Lower leg skin (tissue), 4 donors: ENCODE measurements around the gene PRRX2. TPM values are rescaled to one million over a fixed set of nuclear protein-coding genes. Genes with fewer than 3 reads are reported as not detected.

Experiments
- DNase-seq, 2 donors: peaks; one replicate each; pipeline ENCODE4 v3.0.0-alpha.2; 2019; ENCODE audit warnings: low spot score in 2 of 2
- H3K4me3 ChIP-seq: fragments of 200-600 bp; sonication (generic); 2 replicates; pipeline ENCODE4 v1.5.1; 2017; ENCODE audit warnings: mild to moderate bottlenecking, low read depth; ENCODE audit not compliant: poor library complexity, severe bottlenecking
- CTCF ChIP-seq, 3 donors: fragments of 450-650 bp; IDR thresholded peaks; one replicate each; pipeline ENCODE4 v1.5.1; 2016; ENCODE audit warnings: antibody characterized with exemption in 3 of 3, mild to moderate bottlenecking in 3 of 3, moderate library complexity in 2 of 3
- POLR2A ChIP-seq, 2 donors: fragments of 450-650 bp; IDR thresholded peaks; one replicate each; pipeline ENCODE4 v1.6.1; 2016 to 2017; ENCODE audit warnings: antibody characterized with exemption in 2 of 2, mild to moderate bottlenecking in 1 of 2, moderate library complexity in 1 of 2
- WGBS, 2 donors: methylation state at CpG; one replicate each; pipeline ENCODE4 v1.1.5; 2018; 5-methylcytosine and 5-hydroxymethylcytosine counted together
- intact Hi-C: fragments of 100-400 bp; cut with DNase I; formaldehyde crosslinking; loops from one replicate; pipeline ENCODE4 v1.15.0; 2023; ENCODE audit warnings: low total_unique reads
- total RNA-seq, 4 donors: library from RNA; depleted of rRNA; stranded (reverse); fragments of >200 nt; gene quantifications; one replicate each; pipeline ENCODE4 v1.1.0, GENCODE V29; 2016

The PRRX2 gene
- total RNA-seq, 4 donors from 2014 or later = 10.7 to 24.1 (median 16.6) TPM

GRCh38 chr9:129674229-129674628 lies 8.8 kb downstream of the PRRX2 start:
- 75 to 80% methylated on average over 7 of the region's 7 CpGs for WGBS, 2 donors
- H3K4me3 ChIP-seq = no peak overlapping the region
- no peak for TF ChIP-seq CTCF (IDR thresholded peaks at IDR 0.05)
- TF ChIP-seq POLR2A (IDR thresholded peaks at IDR 0.05) = no peak
- intact Hi-C loops = no loop called here
- DNase-seq = no peak

- intact Hi-C loops = no loop called here
- DNase-seq = no peak
- WGBS, 2 donors = 58 to 71% methylated on average over 27 of the region's 27 CpGs
- no peak overlapping the region for H3K4me3 ChIP-seq
- no peak for TF ChIP-seq CTCF (IDR thresholded peaks at IDR 0.05)
Observed at GRCh38 chr9:129675620-129676019, 10.2 kb downstream of the PRRX2 start.

DNA sequence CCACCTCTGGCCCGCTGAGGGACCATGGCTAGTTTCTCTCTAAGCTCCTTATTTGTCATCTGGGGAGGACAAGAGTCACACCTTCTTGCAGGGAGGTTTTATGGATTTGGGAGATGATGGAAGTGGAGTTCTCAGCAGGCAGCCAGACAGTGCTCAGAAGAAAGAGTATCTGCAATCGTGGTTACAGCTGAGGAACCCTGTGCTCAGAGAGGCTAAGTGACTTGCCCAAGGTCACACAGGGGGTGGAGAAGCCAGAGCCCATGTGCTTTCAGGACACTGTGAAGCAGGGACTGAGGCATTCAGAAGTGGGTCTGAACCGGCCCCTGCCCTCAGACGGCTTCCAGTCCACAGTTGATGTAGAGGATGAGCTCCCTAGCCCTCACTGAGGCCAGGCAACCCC lies 10.8 kb downstream of the PRRX2 start:
- no peak for DNase-seq
- no peak for TF ChIP-seq CTCF (IDR thresholded peaks at IDR 0.05)
- TF ChIP-seq POLR2A (IDR thresholded peaks at IDR 0.05) = no peak
- WGBS, 2 donors = 71 to 78% methylated on average over 2 to 4 of the region's 4 CpGs
- intact Hi-C loops = no loop called here
- H3K4me3 ChIP-seq = no peak overlapping the region

- H3K4me3 ChIP-seq = no peak overlapping the region
- WGBS, 2 donors = 49 to 64% methylated on average over 12 of the region's 12 CpGs
- intact Hi-C loops = no loop called here
- peak in 1 of 2 donors; percentile 50 for DNase-seq
- TF ChIP-seq CTCF (IDR thresholded peaks at IDR 0.05) (no peak), POLR2A (IDR thresholded peaks at IDR 0.05) (no peak)
Observed at GRCh38 chr9:129676975-129677374, 11.5 kb downstream of the PRRX2 start.

GRCh38 chr9:129677456-129677855 lies 12.0 kb downstream of the PRRX2 start:
- intact Hi-C loops = no loop called here
- no peak for DNase-seq
- TF ChIP-seq CTCF (IDR thresholded peaks at IDR 0.05) = no peak
- TF ChIP-seq POLR2A (IDR thresholded peaks at IDR 0.05) = no peak
- H3K4me3 ChIP-seq = no peak overlapping the region
- 38 to 59% methylated on average over 8 of the region's 9 CpGs for WGBS, 2 donors

- intact Hi-C loops = no loop called here
- no peak overlapping the region for H3K4me3 ChIP-seq
- no peak for TF ChIP-seq CTCF (IDR thresholded peaks at IDR 0.05)
- no peak for TF ChIP-seq POLR2A (IDR thresholded peaks at IDR 0.05)
- DNase-seq = no peak
- 80 to 83% methylated on average over 9 of the region's 9 CpGs for WGBS, 2 donors
Observed at GRCh38 chr9:129678844-129679243, 13.4 kb downstream of the PRRX2 start.
